Hippocampal formation (tissue), 2 donors: ENCODE results near the gene CDCA8.
"Not testable (repeated sequence)": the region's sequence is repeated elsewhere in the genome, so short reads cannot be mapped to it uniquely, and the experiment has no call there.

ENCODE experiments used
- DNase-seq, 2 donors: peaks; one replicate each; lab custom pipeline; 2025; lab: John Stamatoyannopoulos, UW

CDCA8 gene

DNA sequence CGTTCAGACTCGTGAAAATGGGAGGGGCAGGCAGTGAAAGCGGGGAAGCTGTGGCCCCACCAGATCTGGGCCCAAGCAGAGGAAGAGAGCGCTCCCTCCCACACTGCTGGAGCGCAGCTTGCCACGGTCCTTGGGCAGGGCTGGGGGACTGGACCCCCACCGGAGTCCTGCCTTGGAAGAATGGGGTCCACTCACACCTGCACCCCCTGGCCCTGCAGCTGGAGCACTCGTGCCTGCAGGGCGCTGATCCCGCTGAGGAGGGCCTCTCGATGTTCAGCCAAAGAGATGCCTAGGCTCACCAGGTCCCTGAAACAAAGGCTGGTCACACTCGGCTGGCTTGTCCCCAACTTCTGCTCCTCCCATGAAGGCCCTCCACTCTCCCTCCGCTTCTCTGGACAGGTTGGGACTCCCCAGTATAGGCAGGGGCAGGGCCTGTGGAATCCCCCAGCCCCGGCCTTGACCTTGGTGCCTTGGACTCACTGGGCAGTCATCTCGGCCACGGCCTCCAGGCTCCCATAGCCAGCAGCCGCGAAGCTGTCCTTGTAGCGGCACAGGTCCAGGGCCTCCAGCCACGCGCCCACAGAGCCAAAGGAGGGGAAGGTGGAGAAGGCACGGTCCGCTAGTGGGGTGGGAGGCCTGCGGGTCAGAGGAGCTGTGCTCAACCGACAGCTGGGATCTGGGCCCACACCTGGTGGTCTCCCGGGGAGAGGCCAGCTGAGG is 26.0 kb downstream of the CDCA8 start:
- DNase-seq = no peak

GRCh38 chr1:37718901-37719571 is 26.7 kb downstream of the CDCA8 start:
- DNase-seq = no peak

DNA sequence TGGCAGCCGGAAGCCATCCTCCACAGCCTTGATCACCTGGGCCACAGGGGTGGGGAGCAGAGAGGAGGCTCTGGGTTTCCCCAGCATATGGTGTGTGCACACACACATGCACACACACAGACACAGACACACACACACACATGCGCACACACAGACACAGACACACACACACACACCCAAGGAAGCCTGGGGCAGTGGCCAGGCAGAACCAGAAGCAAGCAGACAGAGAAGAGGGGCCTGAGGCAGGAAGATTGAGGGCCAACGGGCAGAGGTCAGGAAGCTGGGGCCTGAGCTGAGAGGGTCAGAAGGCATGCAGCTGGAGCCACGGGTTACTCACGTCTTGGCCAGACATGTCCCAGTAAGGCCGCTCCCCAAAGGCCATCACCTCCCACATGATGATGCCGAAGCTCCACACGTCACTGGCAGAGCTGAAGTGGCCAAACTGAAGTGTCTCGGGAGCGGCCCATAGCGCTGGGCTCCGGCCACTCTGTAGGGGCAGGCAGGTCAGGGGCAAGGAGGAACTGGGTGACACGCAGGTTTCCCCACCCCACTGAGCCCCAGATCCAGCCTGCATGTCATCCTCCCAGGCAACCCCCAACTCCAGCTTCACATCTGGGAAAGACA is 27.4 kb downstream of the CDCA8 start:
- DNase-seq = no peak

- no peak for DNase-seq
Observed at GRCh38 chr1:37720231-37721130, 28.2 kb downstream of the CDCA8 start.

DNA sequence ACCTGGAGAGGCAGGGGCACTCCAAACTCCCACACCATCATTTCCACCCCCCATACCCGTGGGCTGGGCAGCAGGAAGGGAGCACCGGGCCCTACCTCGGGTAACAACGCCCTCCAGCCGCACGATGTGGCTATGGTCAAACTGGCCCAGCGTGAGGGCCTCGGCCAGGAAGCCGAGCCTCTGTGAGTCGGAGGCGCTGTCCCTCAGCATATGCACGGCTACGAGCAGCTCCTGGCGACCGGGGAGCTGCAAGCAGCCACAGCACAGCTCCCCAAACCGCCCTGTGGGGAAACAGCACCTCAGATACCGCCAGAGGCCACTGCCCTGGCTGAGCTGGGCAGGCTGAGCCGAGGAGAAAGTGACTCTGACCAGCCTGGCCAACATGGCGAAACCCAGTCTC is 29.2 kb downstream of the CDCA8 start:
- DNase-seq = no peak

GRCh38 chr1:37722181-37723071 is 30.1 kb downstream of the CDCA8 start:
- peak; percentile 72 to 76 for DNase-seq

GRCh38 chr1:37723072-37723389 is 30.7 kb downstream of the CDCA8 start:
- DNase-seq = no peak

GRCh38 chr1:37723390-37724078 is 31.2 kb downstream of the CDCA8 start:
- no peak for DNase-seq

DNA sequence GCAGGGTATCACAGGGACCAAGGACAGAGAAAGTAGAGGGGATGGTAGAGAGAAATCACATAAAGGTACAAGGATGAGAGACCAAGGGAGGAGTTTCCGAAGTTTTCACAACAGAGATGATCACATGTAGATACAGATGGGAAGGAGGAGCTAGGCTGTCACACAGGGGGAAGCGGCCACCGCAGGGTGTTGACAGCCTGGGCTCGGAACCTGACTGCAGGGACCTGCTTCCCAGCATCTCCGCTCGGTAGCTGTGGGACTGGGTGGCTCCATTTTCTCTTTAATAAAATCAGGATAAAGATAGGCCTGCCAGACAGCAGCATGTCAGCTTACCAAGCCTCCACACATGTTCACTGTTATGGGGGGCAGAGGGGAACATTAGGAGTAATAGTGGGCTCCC is 32.3 kb downstream of the CDCA8 start:
- no peak for DNase-seq

DNA sequence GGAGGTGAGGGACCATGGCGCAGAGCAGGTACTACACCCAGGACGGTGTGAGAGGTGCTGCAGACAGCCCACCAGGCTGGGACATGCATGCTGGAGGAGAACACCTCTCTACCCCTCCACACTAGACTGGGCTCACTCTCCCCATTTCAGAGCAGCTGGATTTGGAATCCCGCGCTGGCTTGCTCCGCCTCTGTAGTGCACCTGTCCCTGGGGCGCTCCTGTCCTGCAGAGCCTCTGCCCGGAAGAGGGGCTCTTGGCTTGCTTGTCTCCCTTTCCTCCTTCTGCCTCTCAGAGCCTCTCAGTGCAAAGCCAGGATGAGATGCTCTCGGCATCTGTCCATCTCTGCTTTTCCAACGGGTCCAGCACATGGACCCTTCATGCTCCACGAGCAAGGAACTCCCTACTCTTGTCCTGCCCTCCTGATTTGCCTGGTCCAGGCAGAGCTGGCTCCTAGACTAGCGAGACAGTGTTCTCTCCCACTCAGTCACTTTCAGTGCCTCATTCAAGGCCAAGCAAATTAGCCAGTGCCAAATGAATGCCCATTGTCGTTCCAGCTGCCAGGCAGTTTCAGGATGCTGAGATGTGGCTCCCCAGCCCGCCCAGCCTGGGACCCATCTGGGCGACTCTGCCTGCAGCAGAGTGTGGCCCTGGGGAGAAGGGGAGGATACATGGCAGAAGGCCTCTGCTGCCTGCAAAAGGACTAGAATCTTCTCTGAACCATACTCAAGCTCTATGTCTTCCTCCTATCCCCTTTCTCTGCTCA is 33.7 kb downstream of the CDCA8 start:
- DNase-seq = peak; percentile 50 to 71

DNA sequence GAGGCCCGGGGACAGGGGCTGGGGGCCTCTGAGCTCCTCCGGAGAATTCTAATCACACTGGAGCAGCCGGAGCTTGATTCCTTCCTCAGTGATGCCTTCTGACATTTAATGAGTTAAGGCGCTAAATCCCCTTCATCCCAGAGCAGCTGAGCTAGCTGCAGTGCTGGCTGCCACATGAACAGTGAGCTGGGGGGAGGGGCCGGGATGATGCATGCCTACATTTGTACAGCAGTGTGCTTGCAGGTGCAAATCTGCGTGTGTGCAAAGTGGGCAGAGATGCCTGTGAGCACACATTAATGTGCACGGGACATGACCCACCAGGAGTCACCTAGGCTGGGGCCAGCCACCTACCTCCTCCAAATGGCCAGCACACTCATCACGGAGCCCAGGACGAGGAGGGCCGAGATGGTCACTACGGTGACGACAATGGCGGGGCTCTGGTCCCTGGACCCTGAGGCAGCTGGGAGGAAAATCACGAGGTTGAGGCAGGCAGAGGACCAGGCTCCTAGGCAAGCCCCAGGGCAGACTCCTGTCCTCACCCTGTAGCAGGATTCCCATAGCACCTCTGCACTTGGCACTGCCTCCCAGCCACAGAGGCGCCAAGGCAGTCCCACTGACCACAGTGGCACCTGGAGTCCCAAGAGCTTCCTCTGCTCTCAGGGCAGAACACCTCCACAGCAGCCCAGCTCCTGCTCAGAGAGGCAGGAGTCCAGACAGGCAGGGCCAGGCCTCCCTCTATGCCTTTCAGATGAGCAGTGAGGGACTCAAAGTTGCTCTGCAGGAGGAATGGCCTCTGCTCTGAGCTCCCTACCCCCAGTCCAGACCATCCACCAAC is 34.7 kb downstream of the CDCA8 start:
- no peak for DNase-seq

DNA sequence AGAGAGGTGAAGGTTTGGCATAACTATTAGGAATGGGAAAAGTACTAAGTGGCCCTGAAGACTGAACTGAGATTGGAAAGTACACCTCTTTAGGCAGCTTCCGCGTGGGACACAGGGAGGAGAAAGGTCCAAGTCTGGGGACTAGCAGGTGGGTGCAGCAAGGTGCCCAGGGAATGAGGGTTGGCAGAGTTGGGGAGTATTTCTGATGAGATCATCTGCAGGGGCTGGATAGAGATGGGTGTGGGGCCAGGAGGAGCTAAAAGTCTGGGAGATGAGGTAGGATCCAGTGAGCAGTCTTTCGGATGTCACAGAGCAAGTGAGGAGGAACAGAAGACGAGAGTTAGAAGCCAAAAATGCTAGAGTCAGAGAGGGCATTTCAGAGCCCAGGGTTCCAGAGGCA is 36.1 kb downstream of the CDCA8 start:
- DNase-seq = no peak

- DNase-seq = no peak
Observed at GRCh38 chr1:37730376-37730775, 38.1 kb downstream of the CDCA8 start.

DNA sequence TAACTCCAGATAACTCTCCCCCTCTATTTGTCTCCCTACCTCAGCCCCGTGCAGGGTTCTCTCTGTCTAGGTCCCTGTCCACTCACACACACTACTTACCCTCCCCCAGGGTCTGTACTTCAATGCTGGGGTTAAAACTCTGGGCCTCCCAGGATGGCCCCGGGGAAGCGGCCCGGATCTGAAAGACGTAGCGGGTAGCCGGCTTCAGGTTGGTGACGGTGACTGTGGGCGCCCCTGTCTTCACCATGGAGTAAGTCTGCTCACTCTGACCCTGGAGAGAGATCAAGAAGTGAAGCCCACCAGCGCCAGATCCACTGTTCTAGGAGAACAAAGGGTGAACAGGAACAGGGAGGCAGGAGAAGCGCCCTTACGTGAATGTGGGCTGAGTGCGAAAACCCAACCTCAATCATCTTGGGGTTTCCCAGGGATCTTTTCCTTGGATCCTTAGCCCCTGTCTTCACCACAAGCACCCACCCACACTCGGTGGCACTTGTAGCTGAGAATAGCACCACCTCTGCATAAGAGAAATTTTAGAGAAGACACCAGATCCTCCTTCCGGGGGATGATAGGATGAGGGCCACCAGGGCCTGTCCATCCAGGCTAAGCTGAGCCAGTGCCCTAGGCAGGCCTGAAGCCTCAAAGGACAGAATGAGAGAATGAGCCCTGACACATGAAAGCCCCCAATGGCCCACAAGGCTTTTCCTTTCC is 39.1 kb downstream of the CDCA8 start:
- no peak for DNase-seq

- no peak for DNase-seq
Observed at GRCh38 chr1:37732111-37732780, 39.9 kb downstream of the CDCA8 start.

DNA sequence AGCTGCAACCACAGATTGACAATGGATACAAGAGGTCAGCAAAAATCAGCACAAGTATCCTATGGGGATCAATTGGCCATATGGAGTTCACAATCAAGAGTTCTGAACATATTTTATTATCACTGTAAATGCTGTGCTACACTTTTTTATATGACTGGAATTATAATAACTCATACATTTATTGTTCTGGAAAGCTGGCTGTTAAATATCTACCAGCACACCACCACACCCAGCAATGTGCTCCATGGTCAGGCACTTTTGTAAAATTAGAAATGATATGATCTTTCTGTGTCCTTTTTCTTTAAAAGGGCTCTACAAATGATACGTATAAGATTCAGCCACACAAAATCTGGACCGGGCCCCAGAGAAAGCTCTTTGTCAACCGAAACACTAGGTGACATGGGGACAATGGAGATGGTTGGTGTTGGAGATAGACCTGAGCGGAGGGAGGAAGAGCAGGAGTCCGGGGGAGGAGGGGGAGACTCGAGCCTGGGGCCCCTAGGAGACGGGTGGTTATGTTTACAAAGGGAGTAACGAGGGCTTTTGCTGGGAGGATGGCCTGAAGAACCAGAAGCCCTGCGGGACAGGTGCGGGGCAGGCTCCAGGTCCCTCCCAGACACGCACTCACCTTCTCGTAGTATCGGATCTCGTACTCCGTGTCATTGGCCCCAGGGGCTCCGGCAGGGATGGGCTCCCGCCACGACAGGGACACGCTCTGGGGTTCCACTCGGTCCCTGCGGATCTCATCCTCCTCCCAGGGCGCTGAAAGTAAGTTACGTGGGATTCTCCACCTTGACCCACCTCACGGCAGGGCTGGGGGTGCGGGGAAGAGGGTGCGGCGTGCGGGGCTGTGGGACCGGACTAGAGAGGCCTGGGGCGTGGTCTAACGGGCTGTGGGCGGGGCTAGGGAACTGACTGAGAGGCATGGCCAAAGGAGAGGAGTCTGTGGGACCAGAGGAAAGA is 42.6 kb downstream of the CDCA8 start:
- DNase-seq = no peak

DNA sequence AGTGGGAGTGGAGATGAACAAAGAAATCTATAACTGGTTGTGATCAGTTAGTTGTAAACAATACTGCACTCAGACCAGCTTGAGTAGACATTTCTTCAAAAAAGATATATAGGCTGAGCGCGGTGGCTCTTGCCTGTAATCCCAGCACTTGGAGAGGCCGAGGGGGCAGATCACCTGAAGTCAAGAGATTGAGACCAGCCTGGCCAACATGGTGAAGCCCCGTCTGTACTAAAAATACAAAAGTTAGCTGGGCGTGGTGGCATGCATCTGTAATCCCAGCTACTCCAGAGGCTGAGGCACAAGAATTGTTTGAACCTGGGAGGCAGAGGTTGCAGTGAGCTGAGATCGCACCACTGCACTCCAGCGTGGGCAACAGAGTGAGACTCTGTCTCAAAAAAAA is 45.7 kb downstream of the CDCA8 start:
- DNase-seq = not testable (repeated sequence)
